ENCODE measurements around the gene CRIP1. TPM values are rescaled to one million over a fixed set of nuclear protein-coding genes. Genes with fewer than 3 reads are reported as not detected.

The CRIP1 gene
- total RNA-seq, 1 donor from 2014 or later = 0.46 TPM

DNA sequence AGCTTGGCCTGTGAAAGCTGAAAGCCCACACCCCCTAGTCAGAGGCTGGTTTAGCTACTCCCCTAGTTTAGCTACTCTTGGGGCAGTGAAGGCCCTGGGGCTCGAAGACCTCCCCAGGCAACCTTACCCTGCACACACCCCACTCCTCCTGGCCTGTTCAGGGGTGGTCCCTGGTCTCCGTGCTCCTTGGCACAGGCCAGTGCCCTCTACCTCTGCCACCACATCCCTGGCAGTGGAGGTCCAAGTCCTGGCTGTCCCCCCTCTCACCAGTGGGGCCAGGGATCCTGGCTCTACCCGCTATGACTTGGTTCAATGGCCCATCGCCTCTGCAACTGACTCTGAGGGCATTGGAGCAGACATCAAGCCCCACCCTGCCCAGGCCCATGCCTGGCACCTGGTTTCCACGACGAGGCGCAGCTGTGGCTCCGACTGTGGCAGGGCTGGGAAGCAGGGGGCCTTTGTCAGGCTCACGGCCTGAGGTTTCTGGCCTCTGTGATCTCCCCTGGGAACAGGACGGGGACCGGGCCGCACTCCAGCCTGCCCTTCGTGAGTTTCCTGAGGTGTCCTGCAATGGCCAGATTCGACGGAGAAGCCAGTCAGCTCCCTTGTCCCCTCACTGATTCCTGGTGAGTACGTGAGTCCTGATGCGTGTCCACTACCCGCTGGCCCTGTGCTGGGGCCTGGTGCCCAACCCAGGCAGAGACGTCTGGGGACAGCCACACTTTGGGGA is 45.4 kb downstream of the CRIP1 start:
- DNase-seq (ENCODE audit: low read depth, low spot score) = no peak

DNA sequence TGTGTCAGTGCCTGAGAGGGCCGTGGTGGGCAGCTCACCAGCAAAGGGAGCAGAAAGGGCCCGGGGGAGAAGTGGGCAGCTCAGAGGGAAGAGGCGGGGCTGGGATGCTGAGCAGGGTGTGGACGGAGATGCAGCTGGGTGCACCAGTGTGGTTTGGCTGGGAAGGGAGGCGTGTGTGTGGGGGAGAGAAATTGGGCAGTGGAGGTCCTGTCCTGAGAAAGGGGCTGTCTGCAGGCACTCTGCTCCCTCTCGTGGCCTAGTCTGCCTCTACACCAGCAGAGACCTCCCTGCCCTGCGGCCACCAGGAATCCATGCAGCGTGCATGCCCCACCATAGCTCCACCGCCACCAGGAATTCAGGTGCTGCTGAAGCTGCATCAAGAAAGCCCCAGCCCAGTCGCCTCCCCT is 46.1 kb downstream of the CRIP1 start:
- DNase-seq (ENCODE audit: low read depth, low spot score) = no peak

DNA sequence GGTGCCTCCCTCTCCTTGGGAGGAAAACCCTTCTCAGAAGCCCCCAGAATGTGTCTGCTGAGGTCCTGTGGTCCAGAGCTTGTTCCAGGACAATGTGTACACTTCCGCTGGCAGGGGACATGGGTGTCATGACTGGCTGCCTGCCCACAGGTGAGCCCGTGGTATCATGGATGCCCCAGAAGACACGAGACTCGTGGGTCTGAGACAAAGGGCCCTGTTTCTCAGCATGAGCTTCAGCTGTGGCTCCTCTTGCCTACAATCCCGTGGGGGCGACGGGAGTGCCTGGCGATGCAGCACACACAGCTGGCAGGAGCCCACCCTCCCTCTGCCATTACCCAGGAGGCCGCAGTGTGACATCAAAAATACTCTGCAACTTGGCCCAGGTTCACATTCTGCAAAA is 46.7 kb downstream of the CRIP1 start:
- no peak for DNase-seq (ENCODE audit: low read depth, low spot score)

DNA sequence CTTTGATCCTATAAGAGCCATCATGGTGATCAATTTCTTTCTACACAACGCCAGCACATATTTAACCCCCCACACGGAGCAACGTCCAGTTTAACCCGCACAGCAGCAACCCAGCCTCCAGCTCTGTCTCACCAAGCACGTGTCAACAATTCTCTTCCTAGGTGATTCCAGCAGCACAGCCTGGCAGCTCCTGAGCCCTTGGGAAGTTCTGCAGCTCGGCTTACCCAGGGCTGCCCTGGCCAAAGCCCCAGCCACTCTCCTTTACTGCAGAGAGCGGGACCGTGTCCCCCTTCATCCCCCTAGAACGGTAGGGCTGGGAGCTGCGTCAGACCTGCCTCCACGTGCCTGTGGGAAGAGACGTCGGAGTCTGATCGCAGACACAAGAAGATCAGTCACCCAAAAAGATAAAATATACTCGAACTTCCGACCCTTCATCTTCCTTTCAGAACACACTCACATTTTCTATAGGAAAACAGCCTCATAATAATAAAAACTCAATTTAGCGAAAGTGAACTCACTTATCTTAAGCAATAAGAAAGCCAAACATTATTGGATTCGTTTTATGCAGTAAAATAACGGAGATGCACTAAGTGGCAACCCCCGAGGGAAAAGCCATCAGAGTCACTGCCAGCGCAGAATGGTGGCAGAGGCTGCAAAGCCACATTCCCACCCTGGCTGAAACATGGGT is 47.3 kb downstream of the CRIP1 start:
- no peak for DNase-seq (ENCODE audit: low read depth, low spot score)

DNA sequence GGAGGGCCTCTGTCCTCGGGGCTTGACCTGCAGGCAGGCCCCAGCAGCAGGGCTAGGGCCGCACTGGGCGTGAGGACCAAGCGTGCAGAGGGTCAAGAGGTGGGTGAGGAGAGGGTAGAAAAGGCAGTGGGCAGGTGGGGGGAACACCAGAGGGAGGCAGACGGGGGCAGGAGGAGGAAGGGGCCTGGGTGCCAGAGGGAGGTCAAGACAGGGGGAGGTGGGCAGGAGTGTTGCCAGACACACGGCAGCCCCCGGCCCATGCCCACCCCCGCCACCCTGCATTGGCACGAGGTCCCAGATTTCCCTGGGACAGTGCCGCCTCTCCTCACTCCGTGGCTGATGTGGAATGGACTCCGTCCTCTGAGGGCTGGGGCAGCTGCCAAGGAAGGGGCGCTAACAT is 47.9 kb downstream of the CRIP1 start:
- no peak for DNase-seq (ENCODE audit: low read depth, low spot score)

DNA sequence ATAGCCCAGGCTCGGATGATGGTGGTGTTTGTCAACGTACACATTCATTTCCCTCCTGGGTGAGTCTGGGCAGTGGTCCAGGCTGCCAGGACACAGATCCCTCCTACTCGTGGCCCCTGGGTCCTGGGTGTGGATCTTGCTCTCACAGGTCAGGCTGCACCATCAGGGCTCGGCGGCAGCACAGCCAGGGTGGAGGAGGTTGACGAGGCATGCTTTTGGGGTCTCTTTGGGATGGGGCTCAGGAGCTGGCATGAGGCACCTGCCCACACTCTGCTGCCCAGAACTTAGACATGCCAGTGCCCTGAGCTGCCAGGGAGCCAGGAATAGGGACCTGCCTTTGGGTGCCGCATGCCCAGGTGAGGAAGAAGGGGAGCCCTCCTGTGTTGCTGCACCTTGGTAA is 49.4 kb downstream of the CRIP1 start:
- no peak for DNase-seq (ENCODE audit: low read depth, low spot score)

DNA sequence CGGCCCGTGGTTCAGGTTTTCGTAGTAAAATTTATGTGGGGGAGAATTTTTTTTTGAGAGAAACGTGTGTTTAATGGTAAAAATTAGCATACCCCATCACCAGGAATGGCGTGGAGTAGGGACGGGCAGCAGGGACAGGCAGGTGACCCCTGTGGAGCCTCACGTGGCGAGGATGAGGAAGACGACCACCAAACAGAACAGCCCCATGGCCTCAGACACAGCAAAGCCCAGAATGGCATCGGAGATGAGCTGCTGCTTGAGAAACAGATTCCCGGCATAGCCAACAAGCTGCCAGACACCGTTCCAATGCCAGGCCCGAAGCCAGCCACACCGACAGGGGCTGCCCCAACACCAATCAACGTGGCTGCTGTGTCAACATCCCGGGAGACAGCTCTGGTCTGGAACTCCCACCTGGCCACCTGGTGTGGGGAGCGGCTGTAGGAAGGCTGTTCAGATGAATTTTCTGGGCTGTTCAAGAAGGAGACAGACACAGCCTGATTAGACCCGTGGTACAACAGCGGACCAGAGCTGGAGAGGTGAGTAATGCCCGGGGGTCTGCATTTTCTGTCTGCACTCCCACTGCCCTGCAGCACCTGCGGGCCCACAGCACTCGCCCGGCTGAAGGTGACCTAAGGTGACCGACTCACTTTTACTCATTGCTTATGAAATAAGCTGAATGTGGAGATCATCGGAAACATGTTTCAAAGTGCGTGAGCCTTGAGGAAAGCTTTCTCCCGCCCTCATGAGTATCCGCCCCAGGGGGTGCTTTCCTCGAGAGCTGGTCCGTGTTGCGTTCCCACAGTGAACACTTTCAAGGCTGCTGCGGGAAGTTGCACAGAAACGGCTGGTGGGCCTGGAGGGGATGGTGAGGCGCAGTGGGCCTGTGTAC is 50.2 kb downstream of the CRIP1 start:
- DNase-seq (ENCODE audit: low read depth, low spot score) = no peak

DNA sequence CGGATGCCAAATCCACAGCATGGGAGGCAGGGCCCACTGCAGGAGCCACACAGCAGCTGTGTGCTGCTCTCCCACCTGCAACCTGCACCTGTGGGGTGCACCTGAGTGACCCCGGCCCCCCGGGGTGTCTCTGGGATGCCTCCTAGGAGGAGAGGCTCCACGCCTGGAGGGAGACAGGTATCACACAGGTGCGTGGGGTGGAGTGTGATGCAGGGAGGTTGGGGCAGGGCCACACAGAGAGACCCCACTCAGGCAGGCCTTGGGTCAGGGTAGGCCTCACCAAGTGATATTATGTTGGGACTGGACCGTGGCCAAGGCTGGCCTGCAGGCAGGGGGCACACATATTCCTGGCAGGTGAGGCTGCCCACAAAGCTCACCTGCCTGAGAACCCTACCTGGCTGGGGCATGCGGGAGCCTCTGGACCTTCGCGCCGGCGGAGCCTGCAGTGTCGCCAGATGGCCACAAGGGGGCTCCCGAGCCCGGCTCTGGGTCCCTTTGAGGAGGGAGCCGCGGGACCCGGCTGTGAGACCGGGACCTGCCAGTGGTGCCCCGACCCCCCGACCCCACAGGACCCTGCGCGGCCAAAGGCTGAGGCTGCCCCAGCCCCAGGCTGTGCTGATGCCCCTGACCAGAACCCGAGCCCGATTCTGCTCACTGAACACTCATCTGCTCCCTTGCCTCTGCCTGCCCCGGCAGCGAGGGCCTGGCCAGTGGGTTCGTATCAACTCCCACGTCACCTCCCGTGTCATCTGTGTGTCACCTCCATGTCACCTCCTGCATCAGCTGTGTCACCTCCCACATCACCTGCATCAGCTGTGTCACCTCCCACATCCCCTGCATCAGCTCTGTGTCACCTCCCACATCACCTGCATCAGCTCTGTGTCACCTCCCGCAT is 51.1 kb downstream of the CRIP1 start:
- DNase-seq (ENCODE audit: low read depth, low spot score) = no peak

Other genes with a start within 250 kb of the CRIP1 start
- 53.8 and 90.8 TPM in 2 replicates for gene BTBD6, start 238.4 kb upstream of the CRIP1 start, total RNA-seq
- gene BRF1, start 185.9 kb upstream of the CRIP1 start, total RNA-seq = 33.1 and 36.7 TPM in 2 replicates
- gene PACS2, start 172.1 kb upstream of the CRIP1 start, total RNA-seq = 45.8 and 52.6 TPM in 2 replicates
- 0.13 and 0.14 TPM in 2 replicates for gene TEX22, start 88.3 kb upstream of the CRIP1 start, total RNA-seq
- 44.1 and 44.2 TPM in 2 replicates for gene MTA1, start 67.1 kb upstream of the CRIP1 start, total RNA-seq
- 166 and 183 TPM in 2 replicates for gene CRIP2, start 12.1 kb upstream of the CRIP1 start, total RNA-seq
- 14.2 and 25.3 TPM in 2 replicates for gene TEDC1, start 4.4 kb downstream of the CRIP1 start, total RNA-seq
- gene TMEM121, start 39.7 kb downstream of the CRIP1 start, total RNA-seq = 8.4 and 15.6 TPM in 2 replicates

Measured in pulmonary artery endothelial cell (primary cell).